ENCODE measurements around the gene BTBD19. TPM values are rescaled to one million over a fixed set of nuclear protein-coding genes. Genes with fewer than 3 reads are reported as not detected.
A peak's percentile ranks its signal among the peaks of the same experiment; 100 is the strongest.

The BTBD19 gene
- total RNA-seq, 4 donors from 2014 or later = 1.0 to 4.0 (median 2.4) TPM

GRCh38 chr1:44802306-44803061 lies 5.8 kb upstream of the BTBD19 start:
- intact Hi-C loops (cut with DNase I; ENCODE audit: low total_unique reads) = no loop called here
- 85 to 87% methylated on average over 11 to 13 of the region's 13 CpGs for WGBS, 2 donors
- peak in 1 of 2 donors; percentile 80 for DNase-seq (ENCODE audit: low spot score in 2 of 2)
- TF ChIP-seq POLR2A (IDR thresholded peaks at IDR 0.05) (no peak), CTCF (IDR thresholded peaks at IDR 0.05) (no peak)
- H3K4me3 ChIP-seq (ENCODE audit: low read depth, poor library complexity, severe bottlenecking) = no peak overlapping the region

GRCh38 chr1:44803062-44803311 lies 5.3 kb upstream of the BTBD19 start:
- no peak for TF ChIP-seq CTCF (IDR thresholded peaks at IDR 0.05)
- WGBS, 2 donors = 90 to 92% methylated on average over 8 to 9 of the region's 9 CpGs
- no peak overlapping the region for H3K4me3 ChIP-seq (ENCODE audit: low read depth, poor library complexity, severe bottlenecking)
- DNase-seq (ENCODE audit: low spot score in 2 of 2) = peak in 1 of 2 donors; percentile 85
- intact Hi-C loops (cut with DNase I; ENCODE audit: low total_unique reads) = no loop called here

GRCh38 chr1:44803312-44804095 lies 4.8 kb upstream of the BTBD19 start:
- intact Hi-C loops (cut with DNase I; ENCODE audit: low total_unique reads) = no loop called here
- no peak overlapping the region for H3K4me3 ChIP-seq (ENCODE audit: low read depth, poor library complexity, severe bottlenecking)
- WGBS, 2 donors = 74 to 77% methylated on average over 12 to 13 of the region's 13 CpGs
- TF ChIP-seq CTCF (IDR thresholded peaks at IDR 0.05) = no peak
- no peak for TF ChIP-seq POLR2A (IDR thresholded peaks at IDR 0.05)
- DNase-seq (ENCODE audit: low spot score in 2 of 2) = peak in 1 of 2 donors; percentile 83

- 90% methylated on average over 20 of the region's 20 CpGs for WGBS, 2 donors
- intact Hi-C loops (cut with DNase I; ENCODE audit: low total_unique reads) = no loop called here
- peak in 1 of 2 donors; percentile 86 for DNase-seq (ENCODE audit: low spot score in 2 of 2)
- TF ChIP-seq POLR2A (IDR thresholded peaks at IDR 0.05) = no peak
- TF ChIP-seq CTCF (IDR thresholded peaks at IDR 0.05) = no peak
- H3K4me3 ChIP-seq (ENCODE audit: low read depth, poor library complexity, severe bottlenecking) = no peak overlapping the region
Observed at GRCh38 chr1:44805311-44806024, 2.9 kb upstream of the BTBD19 start.

GRCh38 chr1:44806025-44806703 lies 2.2 kb upstream of the BTBD19 start:
- peak in 1 of 2 donors; percentile 88 for DNase-seq (ENCODE audit: low spot score in 2 of 2)
- WGBS, 2 donors = 89 to 91% methylated on average over 50 to 70 of the region's 70 CpGs
- TF ChIP-seq CTCF (IDR thresholded peaks at IDR 0.05) (no peak), POLR2A (IDR thresholded peaks at IDR 0.05) (no peak)
- intact Hi-C loops (cut with DNase I; ENCODE audit: low total_unique reads) = no loop called here
- H3K4me3 ChIP-seq (ENCODE audit: low read depth, poor library complexity, severe bottlenecking) = no peak overlapping the region

All from lower leg skin (tissue), 4 donors.